A549 (cell line): ENCODE data around the gene BCL7B. TPM values are rescaled to one million over a fixed set of nuclear protein-coding genes. Genes with fewer than 3 reads are reported as not detected.

ENCODE experiments used
- ATAC-seq, 2 experiments: fragments of 200-7000 bp in 1 of 2; fragments of >200 bp in 1 of 2; cut with Nextera tagmentation in 1 of 2; cut with Tn5 transposase in 1 of 2; 3 replicates each; pipeline versions ENCODE4 v1.8.0 to v1.9.1; 2018 to 2020; ENCODE audit warnings: mild to moderate bottlenecking in 1 of 2, moderate library complexity in 1 of 2
- CTCF ChIA-PET: fragments of 300-600 bp; sonication (Branson Sonifier 250); formaldehyde crosslinking; extraction: SDS; loops from one replicate; lab custom pipeline; 2021; ENCODE audit warnings: antibody characterized with exemption, inconsistent platforms; lab: Yijun Ruan, JAX
- POLR2A ChIA-PET: fragments of 350-600 bp; formaldehyde crosslinking; extraction: SDS; loops from one replicate; lab custom pipeline; 2021; ENCODE audit warnings: antibody characterized with exemption, inconsistent platforms; lab: Yijun Ruan, JAX
- DNase-seq, 2 experiments: peaks; one replicate each; pipeline versions ENCODE4 v3.0.0 to v3.0.0-alpha.2; 2011 to 2016; ENCODE audit warnings: low read depth in 1 of 2, low spot score in 1 of 2
- FAIRE-seq: peaks from 2 replicates; lab custom pipeline; 2011; peaks lifted over from hg19 to GRCh38; lab: Jason Lieb, UNC
- H3K27ac ChIP-seq, 2 experiments: fragments of >200 bp; sonication (Bioruptor Twin); formaldehyde crosslinking; 3 replicates each; pipeline ENCODE4 v1.5.1; 2016 to 2017
- H3K4me1 ChIP-seq: fragments of >200 bp; sonication (Bioruptor Twin); formaldehyde crosslinking; 3 replicates; pipeline ENCODE4 v1.6.1; 2016
- H3K4me2 ChIP-seq: fragments of >200 bp; sonication (Bioruptor Twin); formaldehyde crosslinking; 3 replicates; pipeline ENCODE4 v1.6.1; 2016
- H3K4me3 ChIP-seq: fragments of >200 bp; sonication (Bioruptor Twin); formaldehyde crosslinking; 3 replicates; pipeline ENCODE4 v1.5.1; 2016
- H3K9me3 ChIP-seq: fragments of >200 bp; sonication (Bioruptor Twin); formaldehyde crosslinking; 3 replicates; pipeline ENCODE4 v1.6.1; 2016
- CBX2 ChIP-seq: fragments of 200-600 bp; sonication (generic); IDR thresholded peaks from 2 replicates; pipeline ENCODE4 v1.6.1; 2016; ENCODE audit warnings: low read depth, mild to moderate bottlenecking, borderline replicate concordance
- CEBPB ChIP-seq, 2 experiments: fragments of >200 bp in 1 of 2; sonication (Bioruptor Twin) in 1 of 2; formaldehyde crosslinking in 1 of 2; IDR thresholded peaks; 2 replicates each; pipeline ENCODE4 v1.6.1; 2012 to 2016
- EHF ChIP-seq: fragments of 250-450 bp; sonication (Bioruptor Pico); IDR thresholded peaks from 2 replicates; pipeline ENCODE4 v1.5.0; 2020; ENCODE audit warnings: mild to moderate bottlenecking
- EP300 ChIP-seq, 2 experiments: fragments of >200 bp; sonication (Bioruptor Twin); formaldehyde crosslinking; IDR thresholded peaks; 2 replicates in 1 of 2; 3 replicates in 1 of 2; pipeline ENCODE4 v1.6.1; 2016 to 2017
- ESRRA ChIP-seq: fragments of 150-350 bp; IDR thresholded peaks from 2 replicates; pipeline ENCODE4 v1.6.1; 2014; ENCODE audit warnings: mild to moderate bottlenecking, low read length, borderline replicate concordance
- FOXS1 ChIP-seq: fragments of 250-450 bp; sonication (Bioruptor Pico); IDR thresholded peaks from 2 replicates; pipeline ENCODE4 v1.5.0; 2020; ENCODE audit warnings: mild to moderate bottlenecking, moderate library complexity
- GATA3 ChIP-seq: IDR thresholded peaks from 2 replicates; pipeline ENCODE4 v1.6.1; 2012; ENCODE audit warnings: borderline replicate concordance
- HOXA7 ChIP-seq: fragments of 250-450 bp; sonication (Bioruptor Pico); IDR thresholded peaks from 2 replicates; pipeline ENCODE4 v1.5.0; 2020; ENCODE audit warnings: mild to moderate bottlenecking, moderate library complexity
- HOXB13 ChIP-seq: fragments of 250-450 bp; sonication (Bioruptor Pico); IDR thresholded peaks from 2 replicates; pipeline ENCODE4 v1.5.0; 2020; ENCODE audit warnings: low read depth, mild to moderate bottlenecking, moderate library complexity
- JUN ChIP-seq, 2 experiments: fragments of >200 bp; sonication (Bioruptor Twin); formaldehyde crosslinking; IDR thresholded peaks; 2 replicates in 1 of 2; 3 replicates in 1 of 2; pipeline ENCODE4 v1.6.1; 2016 to 2017
- MAFK ChIP-seq: fragments of 450-650 bp; IDR thresholded peaks from 2 replicates; pipeline ENCODE4 v1.6.1; 2014; ENCODE audit not compliant: partially characterized antibody
- MAZ ChIP-seq: fragments of 150-350 bp; IDR thresholded peaks from 2 replicates; pipeline ENCODE4 v1.6.1; 2014; ENCODE audit warnings: antibody characterized with exemption, low read depth, low read length, borderline replicate concordance
- NPAS2 ChIP-seq: fragments of 250-450 bp; sonication (Bioruptor Pico); IDR thresholded peaks from 2 replicates; pipeline ENCODE4 v1.8.0; 2022; ENCODE audit warnings: mild to moderate bottlenecking, moderate library complexity, borderline replicate concordance
- RAD21 ChIP-seq, 2 experiments: fragments of >200 bp in 1 of 2; sonication (Bioruptor Twin) in 1 of 2; formaldehyde crosslinking in 1 of 2; IDR thresholded peaks in 1 of 2; conservative IDR thresholded peaks in 1 of 2; 2 replicates in 1 of 2; 3 replicates in 1 of 2; pipeline ENCODE4 v1.6.1; 2012 to 2018; ENCODE audit warnings: inconsistent platforms in 1 of 2
- RARB ChIP-seq: fragments of 250-450 bp; sonication (Bioruptor Pico); IDR thresholded peaks from 2 replicates; pipeline ENCODE4 v1.8.0; 2021; ENCODE audit warnings: mild to moderate bottlenecking, moderate library complexity
- RCOR1 ChIP-seq: fragments of 150-350 bp; IDR thresholded peaks from 2 replicates; pipeline ENCODE4 v1.6.1; 2014; ENCODE audit warnings: antibody characterized with exemption, low read length, low read depth
- ZNF302 ChIP-seq: fragments of 250-450 bp; sonication (Bioruptor Pico); IDR thresholded peaks from 2 replicates; pipeline ENCODE4 v1.9.0; 2021; ENCODE audit warnings: inconsistent platforms, mild to moderate bottlenecking, moderate library complexity
- WGBS: methylation state at CpG from one replicate; pipeline ENCODE4 v1.1.6; 2017; ENCODE audit errors: missing lambda C conversion rate; 5-methylcytosine and 5-hydroxymethylcytosine counted together
- polyA plus RNA-seq, 4 experiments: library from polyadenylated mRNA; depleted of rRNA in 3 of 4; stranded (reverse); fragments of >200 nt; fragmentation: RNase III in 1 of 4; extraction: RNeasy Plus Mini Kit Qiagen cat#74134 plus additional on column Dnase treatment in 1 of 4; gene quantifications; 2 replicates in 3 of 4; 3 replicates in 1 of 4; pipeline ENCODE4 v1.2.3, GENCODE V29; 2011 to 2017
- TF ChIP-seq, protein P1 (sequence below): IDR thresholded peaks from 2 replicates; pipeline ENCODE4 v1.6.1; 2012; ENCODE audit warnings: low read depth, borderline replicate concordance
- TF ChIP-seq, protein P2 (sequence below): fragments of 250-450 bp; sonication (Bioruptor Pico); IDR thresholded peaks from 2 replicates; pipeline ENCODE4 v1.5.0; 2020; ENCODE audit warnings: low read depth, mild to moderate bottlenecking, moderate library complexity

Gene BCL7B
- polyA plus RNA-seq, 2 of the 4 experiments (the other 2 are of a cell fraction): 52.3 to 62.5 TPM

DNA sequence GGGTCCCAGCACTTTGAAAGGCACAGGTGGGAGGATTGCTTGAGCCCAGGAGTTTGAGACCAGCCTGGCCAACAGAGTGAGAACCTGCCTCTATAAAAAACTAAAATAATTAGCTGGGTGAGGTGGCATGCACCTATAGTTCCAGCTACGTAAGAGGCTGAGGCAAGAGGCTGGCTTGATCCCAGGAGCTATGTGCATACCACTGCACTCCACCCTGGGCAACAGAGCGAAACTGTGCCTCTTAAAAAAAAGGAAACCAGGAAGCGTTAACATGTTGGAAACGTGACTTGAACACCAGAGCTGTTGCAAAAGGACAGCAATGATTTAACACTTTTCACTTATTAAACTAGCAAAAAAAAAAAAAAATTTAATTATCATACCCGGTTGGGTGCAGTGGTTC, 48.0 kb downstream of the BCL7B start:
- Histone ChIP-seq H3K4me1 (peaks cover 19% of the 10 kb centered on the region; the same call in 2 of the 3 replicates), H3K9me3 (no peaks in the 10 kb centered on the region), H3K4me2 (no peak overlapping the region), H3K4me3 (no peak overlapping the region), H3K27ac (no peak overlapping the region)
- POLR2A ChIA-PET: no interaction called here
- 95% methylated on average over 5 of the region's 5 CpGs for WGBS
- FAIRE-seq (no peak), ATAC-seq (no peak), DNase-seq (no peak)
- TF ChIP-seq, protein P1, sequence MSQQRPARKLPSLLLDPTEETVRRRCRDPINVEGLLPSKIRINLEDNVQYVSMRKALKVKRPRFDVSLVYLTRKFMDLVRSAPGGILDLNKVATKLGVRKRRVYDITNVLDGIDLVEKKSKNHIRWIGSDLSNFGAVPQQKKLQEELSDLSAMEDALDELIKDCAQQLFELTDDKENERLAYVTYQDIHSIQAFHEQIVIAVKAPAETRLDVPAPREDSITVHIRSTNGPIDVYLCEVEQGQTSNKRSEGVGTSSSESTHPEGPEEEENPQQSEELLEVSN: no peak
- TF ChIP-seq EHF (CRISPR knock-in tag) (no peak), NPAS2 (CRISPR knock-in tag) (no peak), HOXA7 (CRISPR knock-in tag) (no peak), ESRRA (no peak), GATA3 (no peak)
- CTCF ChIA-PET: interaction anchor here (1.1 kb wide), 1 partner anchor 10 kb away, joined by 4 read pairs; no protein-coding TSS in a partner anchor

DNA sequence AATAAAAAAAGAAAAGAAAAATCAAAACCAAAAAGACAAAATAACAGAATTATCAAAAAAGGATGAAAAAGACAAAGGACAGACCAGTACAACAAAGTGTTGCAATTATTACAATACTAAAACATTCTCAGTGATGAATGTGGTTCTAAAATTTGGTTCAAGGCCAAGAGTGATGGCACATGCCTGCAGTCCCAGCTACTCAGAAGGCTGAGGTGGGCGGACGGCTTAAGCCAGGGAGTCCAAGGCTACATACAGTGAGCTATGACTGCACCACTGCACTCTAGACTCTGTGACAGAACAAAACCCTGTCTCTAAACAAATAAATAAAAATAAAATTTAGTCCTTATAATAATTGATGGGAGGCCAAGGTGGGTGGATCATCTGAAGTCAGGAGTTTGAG, 49.9 kb downstream of the BCL7B start:
- TF ChIP-seq HOXB13 (CRISPR knock-in tag) (no peak), HOXA7 (CRISPR knock-in tag) (no peak), JUN (IDR thresholded peaks at IDR 0.05) (no peak)
- 94% methylated on average over 2 of the region's 2 CpGs for WGBS
- ATAC-seq (no peak), DNase-seq (no peak), FAIRE-seq (no peak)
- CTCF ChIA-PET: interaction anchor here (1.3 to 1.4 kb wide), 3 partner anchors 12 to 218 kb away, joined by 3 read pairs; no protein-coding TSS in a partner anchor
- Histone ChIP-seq H3K4me2 (no peak overlapping the region), H3K27ac (no peak overlapping the region), H3K4me3 (no peak overlapping the region), H3K9me3 (no peaks in the 10 kb centered on the region), H3K4me1 (peaks cover 8% of the 10 kb centered on the region; the same call in 2 of the 3 replicates)
- POLR2A ChIA-PET: no interaction called here

DNA sequence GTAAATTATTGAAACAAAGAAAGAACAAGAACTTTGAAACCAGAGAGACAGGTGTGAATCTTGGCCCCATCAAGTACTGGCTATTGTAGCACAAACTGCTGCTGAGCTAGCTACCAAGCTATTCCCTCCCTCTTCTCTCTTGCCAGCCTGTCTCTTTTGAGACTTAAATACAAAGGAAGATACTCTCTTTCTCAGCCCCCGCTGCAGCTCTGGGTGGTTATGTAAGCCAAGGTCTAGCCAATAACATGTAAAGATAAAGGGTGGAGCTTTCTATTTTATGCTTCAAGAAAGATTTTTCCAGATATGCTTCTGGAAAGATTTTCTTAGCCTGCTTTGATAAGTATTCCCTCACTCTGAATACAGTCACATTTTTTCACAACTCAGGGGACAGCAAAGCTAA, 52.6 kb downstream of the BCL7B start:
- TF ChIP-seq RAD21 (conservative IDR thresholded peaks at IDR 0.05 in 1 of 2, IDR thresholded peaks at IDR 0.05 in 1 of 2) (no peak), EP300 (IDR thresholded peaks at IDR 0.05) (no peak), RCOR1 (no peak), MAZ (no peak), CEBPB (IDR thresholded peaks at IDR 0.05) (no peak), RARB (CRISPR knock-in tag) (no peak), MAFK (no peak)
- ChIA-PET CTCF (interaction anchor here (1.0 to 1.9 kb wide), 4 partner anchors 17 to 102 kb away, joined by 3 to 5 read pairs (median 4); partner anchors contain the start of gene BAZ1B), POLR2A (no interaction called here)
- no peak overlapping the region for H3K27ac ChIP-seq
- ATAC-seq: no peak
- no peak overlapping the region for H3K4me2 ChIP-seq
- DNase-seq: no peak
- H3K4me3 ChIP-seq: no peak overlapping the region
- 94% methylated on average over 1 of the region's 1 CpG for WGBS
- no peaks in the 10 kb centered on the region for H3K4me1 ChIP-seq
- FAIRE-seq: no peak
- H3K9me3 ChIP-seq: no peaks in the 10 kb centered on the region

DNA sequence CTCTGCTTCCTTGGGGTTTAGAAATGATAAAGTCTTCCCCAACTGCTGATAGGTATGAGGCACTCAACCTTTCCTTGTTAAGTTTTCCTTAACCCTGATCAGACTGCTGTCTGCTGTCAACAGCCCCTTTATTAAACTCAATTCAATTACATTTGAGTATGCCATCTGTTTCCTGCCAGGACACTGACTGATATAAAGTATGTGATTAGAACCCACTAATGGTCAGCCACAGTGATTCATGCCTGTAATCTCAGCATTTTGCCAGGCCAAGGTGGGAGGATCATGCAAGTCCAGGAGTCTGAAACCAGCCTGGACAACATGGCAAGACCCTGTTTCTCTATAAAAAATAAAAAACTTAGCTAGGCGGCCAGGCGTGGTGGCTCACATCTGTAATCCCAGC, 53.5 kb downstream of the BCL7B start:
- DNase-seq (no peak), FAIRE-seq (no peak), ATAC-seq (no peak)
- CTCF ChIA-PET: interaction anchor here (1.0 to 1.3 kb wide), 2 partner anchors 18 to 102 kb away, joined by 4 to 5 read pairs; partner anchors contain the start of gene BAZ1B
- 95% methylated on average over 2 of the region's 2 CpGs for WGBS
- TF ChIP-seq FOXS1 (CRISPR knock-in tag) (no peak), ZNF302 (CRISPR knock-in tag) (no peak), CEBPB (IDR thresholded peaks at IDR 0.05) (no peak), ESRRA (no peak), CBX2 (no peak), MAZ (no peak), HOXA7 (CRISPR knock-in tag) (no peak)
- TF ChIP-seq, protein P2, sequence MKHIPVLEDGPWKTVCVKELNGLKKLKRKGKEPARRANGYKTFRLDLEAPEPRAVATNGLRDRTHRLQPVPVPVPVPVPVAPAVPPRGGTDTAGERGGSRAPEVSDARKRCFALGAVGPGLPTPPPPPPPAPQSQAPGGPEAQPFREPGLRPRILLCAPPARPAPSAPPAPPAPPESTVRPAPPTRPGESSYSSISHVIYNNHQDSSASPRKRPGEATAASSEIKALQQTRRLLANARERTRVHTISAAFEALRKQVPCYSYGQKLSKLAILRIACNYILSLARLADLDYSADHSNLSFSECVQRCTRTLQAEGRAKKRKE: no peak
- POLR2A ChIA-PET: no interaction called here
- H3K4me1 ChIP-seq: no peaks in the 10 kb centered on the region
- no peak overlapping the region for H3K4me3 ChIP-seq
- H3K27ac ChIP-seq: no peak overlapping the region
- H3K9me3 ChIP-seq: no peaks in the 10 kb centered on the region
- no peak overlapping the region for H3K4me2 ChIP-seq
